Limb (tissue), 2 donors: ENCODE data around the gene SHOX.

Experiments
- DNase-seq, 2 donors: peaks; one replicate each; pipeline ENCODE4 v3.0.0-alpha.2; 2016; ENCODE audit errors: extremely low spot score in 2 of 2

SHOX gene

DNA sequence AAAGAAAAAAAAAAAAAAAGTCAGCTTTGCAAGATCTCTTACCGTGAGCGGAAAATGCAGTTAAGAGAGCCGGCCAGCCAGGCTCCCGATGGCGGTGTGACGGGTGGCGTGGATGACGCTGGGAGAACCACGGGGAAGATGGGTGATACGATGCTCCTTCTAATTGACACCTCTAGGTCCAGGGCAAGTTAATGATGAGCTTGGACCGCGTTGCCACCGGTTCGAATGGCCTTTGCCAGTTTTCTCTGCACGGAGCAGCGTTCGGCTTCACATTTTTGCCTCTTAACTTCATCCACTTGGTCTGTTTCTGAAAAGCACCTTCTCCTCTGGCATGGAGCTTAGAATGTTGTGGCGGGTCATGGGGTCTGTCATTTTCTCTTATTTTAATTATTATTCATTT lies 33.2 kb downstream of the SHOX start:
- no peak for DNase-seq

- no peak for DNase-seq
Observed at GRCh38 chrX:666762-667720, 36.5 kb downstream of the SHOX start.

DNA sequence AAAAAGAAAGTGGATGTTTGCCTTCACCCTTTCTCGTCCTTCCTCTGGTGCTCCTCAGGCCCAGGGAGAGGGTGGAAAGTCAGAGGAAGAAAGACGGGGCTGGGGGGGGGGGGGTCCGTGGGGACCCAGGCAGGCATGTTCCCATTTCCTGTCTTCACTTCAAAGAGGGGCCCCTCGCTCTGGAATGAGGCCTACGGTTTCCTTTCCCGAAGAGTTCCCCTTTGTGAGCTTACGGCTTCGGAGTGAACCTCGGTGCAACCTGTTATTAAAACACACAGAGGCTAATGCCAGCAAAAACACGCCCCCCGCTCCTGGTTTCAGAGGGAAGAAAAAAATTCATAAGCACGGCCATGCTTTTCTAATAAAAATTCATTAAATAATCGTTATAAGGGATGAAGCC lies 40.1 kb downstream of the SHOX start:
- DNase-seq, result peak in 1 of 2 donors; percentile 64

- DNase-seq, result no peak
Observed at GRCh38 chrX:672931-673330, 42.3 kb downstream of the SHOX start.

GRCh38 chrX:675279-675954 lies 44.8 kb downstream of the SHOX start:
- DNase-seq, result no peak

DNA sequence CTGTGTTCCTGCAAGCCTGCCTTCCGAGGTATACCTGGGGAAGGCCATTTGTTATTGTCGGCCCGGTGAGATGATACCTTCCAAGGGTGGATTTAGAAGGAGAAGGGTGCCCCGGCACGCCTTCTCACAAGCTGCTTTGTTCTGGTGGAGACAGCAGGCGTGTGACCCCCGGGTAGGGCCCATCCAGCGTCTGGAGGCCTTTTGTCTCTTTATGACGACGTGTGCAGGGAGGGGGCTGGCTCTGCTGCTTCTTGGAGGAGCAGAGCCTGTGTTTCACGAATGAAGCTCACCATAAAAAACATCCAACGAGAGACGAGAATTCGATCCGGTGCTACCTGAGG lies 45.3 kb downstream of the SHOX start:
- DNase-seq, result no peak

- DNase-seq, result no peak
Observed at GRCh38 chrX:677376-677775, 46.8 kb downstream of the SHOX start.

- no peak for DNase-seq
Observed at GRCh38 chrX:679291-679979, 48.8 kb downstream of the SHOX start.

DNA sequence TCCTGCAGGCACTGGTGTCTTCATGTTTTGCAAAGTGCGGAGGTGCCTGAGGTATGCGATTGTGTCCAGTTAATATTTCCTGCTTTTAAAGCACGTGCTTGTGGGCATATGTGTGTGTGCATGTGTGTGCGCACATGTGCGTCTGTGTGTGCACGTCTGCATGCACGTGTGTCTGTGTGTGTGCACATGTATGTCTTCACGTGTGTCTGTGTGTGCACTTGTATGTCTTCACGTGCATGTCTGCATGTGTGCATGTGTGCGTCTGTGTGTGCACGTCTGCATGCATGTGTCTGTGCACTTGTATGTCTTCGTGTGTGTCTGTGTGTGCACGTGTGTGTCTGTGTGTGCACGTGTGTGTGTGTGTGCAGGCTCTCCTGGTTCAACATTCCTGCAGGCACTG lies 49.5 kb downstream of the SHOX start:
- no peak for DNase-seq

GRCh38 chrX:681989-682388 lies 51.4 kb downstream of the SHOX start:
- no peak for DNase-seq

GRCh38 chrX:682892-683291 lies 52.3 kb downstream of the SHOX start:
- DNase-seq, result no peak

GRCh38 chrX:683576-683975 lies 53.0 kb downstream of the SHOX start:
- DNase-seq, result no peak

GRCh38 chrX:685120-686032 lies 54.8 kb downstream of the SHOX start:
- no peak for DNase-seq

GRCh38 chrX:689983-690382 lies 59.4 kb downstream of the SHOX start:
- DNase-seq, result no peak

GRCh38 chrX:694800-695199 lies 64.2 kb downstream of the SHOX start:
- DNase-seq, result no peak

DNA sequence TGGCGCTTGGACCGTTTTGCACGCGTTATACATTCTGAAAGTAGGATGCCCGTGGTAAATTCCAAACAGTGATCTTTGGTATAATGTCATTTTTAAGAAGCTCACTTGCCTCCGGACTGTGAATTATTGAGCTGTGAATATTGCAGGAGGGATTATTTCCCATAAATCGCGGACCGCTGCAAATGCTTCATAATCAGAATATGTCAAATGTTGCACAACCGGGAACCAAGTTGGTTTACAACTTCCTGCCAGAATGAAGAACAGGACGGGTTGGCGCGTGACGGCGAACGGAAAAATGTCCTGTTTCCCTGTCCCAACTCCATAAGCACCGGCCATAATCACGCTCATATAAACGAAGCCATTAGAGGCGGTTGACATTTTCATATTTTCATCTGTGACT lies 67.6 kb downstream of the SHOX start:
- peak in 1 of 2 donors; percentile 16 for DNase-seq

GRCh38 chrX:700936-701335 lies 70.3 kb downstream of the SHOX start:
- peak in 1 of 2 donors; percentile 2 for DNase-seq

- peak in 1 of 2 donors; percentile 21 for DNase-seq
Observed at GRCh38 chrX:701673-702072, 71.1 kb downstream of the SHOX start.

- DNase-seq, result no peak
Observed at GRCh38 chrX:703466-703865, 72.9 kb downstream of the SHOX start.

GRCh38 chrX:703866-704265 lies 73.3 kb downstream of the SHOX start:
- DNase-seq, result no peak
